ENCODE results near the gene APOBEC3A.
"Not testable (repeated sequence)": the region's sequence is repeated elsewhere in the genome, so short reads cannot be mapped to it uniquely, and the experiment has no call there.

Gene APOBEC3A

GRCh38 chr22:38960673-38961072 lies 3.3 kb downstream of the APOBEC3A start:
- not testable (repeated sequence) for DNase-seq

DNA sequence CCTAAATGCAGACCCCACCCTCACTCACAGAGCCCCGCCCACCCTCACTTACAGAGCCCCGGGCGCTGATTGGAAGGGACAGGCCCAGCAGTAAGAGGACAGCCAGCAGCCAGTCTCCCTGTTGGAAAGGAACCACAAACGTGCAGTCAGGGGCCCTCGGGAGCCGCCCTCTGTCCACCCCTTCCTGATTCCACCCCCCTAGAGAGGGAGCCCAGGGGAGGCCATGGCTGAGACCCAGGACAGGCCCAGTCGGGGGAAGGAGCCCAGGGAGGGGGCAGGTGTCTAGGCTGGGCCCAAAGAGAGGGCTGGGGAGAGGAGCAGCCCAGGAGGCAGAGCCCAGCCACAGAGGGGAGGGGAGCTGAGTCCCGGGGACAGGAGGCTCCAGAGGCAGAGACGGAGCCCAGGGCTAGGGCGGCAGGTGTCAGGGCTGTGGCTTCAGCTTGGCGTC lies 5.9 kb downstream of the APOBEC3A start:
- not testable (repeated sequence) for DNase-seq

GRCh38 chr22:38963872-38964271 lies 6.5 kb downstream of the APOBEC3A start:
- no peak for DNase-seq

DNA sequence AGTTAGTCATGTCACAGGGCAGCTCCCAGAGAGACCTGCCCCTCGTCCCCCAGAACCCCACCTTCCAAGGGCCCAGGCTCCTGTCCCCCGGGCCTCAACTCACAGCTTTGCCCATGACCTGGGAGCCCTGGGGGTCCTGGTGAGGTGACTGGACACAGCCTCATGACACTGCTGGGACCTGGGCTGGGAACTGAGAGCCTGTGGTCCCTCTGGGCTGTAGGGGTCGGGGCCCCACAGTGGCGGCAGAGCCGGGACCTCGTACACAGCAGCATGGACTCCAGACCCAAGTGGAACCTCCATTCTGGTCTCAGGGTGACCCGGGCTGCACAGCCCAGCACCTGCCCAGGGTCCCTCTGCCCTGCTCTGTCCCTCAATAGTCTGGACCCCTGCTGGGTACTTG lies 6.9 kb downstream of the APOBEC3A start:
- no peak for DNase-seq

DNA sequence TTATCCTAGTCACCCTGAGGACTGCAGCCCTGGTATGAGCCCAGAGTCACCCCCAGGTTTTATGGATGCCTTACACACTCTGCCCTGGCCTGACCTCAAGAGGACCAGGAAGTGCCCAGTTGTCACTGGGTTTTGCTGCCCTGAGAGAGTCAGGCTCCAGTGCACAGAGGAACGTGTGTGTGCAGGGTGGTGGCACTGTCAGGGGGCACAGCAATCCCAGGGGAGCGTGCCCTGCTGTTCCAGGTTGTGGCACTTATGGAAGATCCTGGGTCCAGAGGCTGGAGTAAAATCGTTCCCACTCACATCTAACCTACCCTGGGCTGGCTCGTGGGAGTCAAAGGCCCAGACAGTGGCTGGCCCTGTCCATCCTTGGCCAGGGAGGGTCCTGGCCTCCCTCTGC lies 7.6 kb downstream of the APOBEC3A start:
- no peak for DNase-seq

DNA sequence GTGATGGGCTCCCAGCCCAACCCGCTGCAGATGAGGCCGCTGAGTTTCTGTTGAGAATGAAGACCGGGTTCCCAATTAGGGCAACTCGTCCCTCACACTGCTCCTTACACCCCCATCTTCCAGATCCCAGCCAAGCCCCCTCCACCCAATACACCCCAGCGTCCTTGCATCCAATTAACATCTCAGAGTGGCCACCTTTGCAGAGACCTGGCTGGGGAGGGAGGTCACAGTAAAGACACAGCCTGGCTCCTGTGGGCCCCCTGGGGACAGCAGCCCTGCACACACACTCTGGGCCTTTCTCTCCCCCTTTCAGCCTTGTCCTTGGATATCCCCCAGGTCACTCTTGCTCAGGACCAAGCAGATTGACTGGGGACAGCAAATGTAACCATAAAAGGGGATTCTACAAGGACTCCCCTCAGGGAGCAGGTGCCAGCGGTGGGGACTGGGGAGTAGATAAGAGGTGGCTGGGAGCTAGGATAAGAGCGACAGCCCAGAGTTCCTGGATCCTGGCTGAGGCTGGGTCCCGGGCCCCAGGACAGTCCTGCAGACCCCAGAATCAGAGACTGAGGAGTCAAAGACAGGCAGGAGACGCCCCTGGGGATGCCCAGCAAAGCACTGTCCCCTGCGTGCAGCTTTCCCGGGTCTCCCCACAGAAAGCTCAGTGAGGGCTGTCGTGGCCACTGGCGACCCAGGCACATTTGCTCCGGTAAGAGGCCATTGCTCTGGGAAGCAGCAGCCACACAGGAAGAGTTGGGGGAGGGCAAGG lies 8.4 kb downstream of the APOBEC3A start:
- no peak for DNase-seq

DNA sequence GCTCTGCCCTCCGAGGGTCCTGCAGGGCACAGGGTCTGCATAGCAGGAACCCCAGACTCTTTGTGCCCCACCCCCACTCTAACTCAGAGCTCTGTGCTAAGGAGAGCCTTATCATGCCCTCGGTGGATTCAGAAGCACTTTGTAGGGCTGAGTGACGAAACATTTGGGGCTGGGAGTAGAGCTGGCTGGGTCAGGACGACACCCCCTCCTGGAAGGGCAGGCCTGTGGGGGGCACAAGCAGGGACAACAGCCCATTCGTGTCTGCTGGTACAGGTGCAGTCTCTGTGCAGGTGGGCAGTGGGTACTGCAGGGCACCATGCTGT lies 8.9 kb downstream of the APOBEC3A start:
- DNase-seq, result no peak

- no peak for DNase-seq
Observed at GRCh38 chr22:38966942-38967341, 9.5 kb downstream of the APOBEC3A start.

GRCh38 chr22:38967451-38968450 lies 10.3 kb downstream of the APOBEC3A start:
- no peak for DNase-seq

GRCh38 chr22:38968801-38969200 lies 11.4 kb downstream of the APOBEC3A start:
- DNase-seq, result no peak

DNA sequence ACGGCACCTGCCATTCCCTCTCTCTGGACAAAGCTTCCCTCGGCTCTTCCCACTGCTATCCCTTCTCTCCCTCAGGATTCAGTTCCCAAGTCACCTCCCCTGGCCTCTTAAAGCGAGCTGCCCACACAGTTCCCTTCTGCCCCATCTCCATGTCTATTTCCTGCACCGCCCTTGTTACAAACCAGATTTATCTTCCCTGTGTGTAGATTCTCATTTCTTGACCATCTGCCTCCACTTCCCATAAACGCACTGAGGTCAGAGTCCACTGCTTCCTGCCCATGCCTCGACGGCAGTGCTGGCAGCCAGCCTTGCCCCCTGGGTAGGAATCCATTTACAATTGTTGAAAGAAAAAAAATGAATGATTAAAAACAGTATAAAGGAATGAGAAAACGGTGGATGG lies 13.1 kb downstream of the APOBEC3A start:
- DNase-seq, result no peak

GRCh38 chr22:38971202-38971601 lies 13.8 kb downstream of the APOBEC3A start:
- DNase-seq, result no peak

DNA sequence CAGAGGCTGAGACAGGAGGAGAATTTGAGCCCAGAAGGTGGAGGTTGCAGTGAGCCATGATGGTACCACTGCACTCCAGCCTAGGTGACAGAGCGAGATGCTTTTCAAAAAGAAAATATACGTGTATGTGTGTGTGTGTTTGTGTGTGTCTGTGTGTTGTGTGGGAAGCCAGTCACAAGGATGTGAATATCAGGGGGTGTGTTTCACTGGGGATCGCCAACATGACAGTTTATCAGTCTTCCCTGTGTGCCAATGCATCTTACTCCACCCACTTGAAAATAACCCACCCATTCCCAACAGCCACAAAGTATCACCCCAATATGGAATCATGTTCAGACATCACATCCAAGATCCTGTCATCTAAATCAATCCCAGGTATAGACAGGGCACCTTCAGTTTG lies 14.4 kb downstream of the APOBEC3A start:
- no peak for DNase-seq

- DNase-seq, result no peak
Observed at GRCh38 chr22:38972558-38972957, 15.1 kb downstream of the APOBEC3A start.

GRCh38 chr22:38973289-38974169 lies 16.1 kb downstream of the APOBEC3A start:
- DNase-seq, result peak; percentile 40

DNA sequence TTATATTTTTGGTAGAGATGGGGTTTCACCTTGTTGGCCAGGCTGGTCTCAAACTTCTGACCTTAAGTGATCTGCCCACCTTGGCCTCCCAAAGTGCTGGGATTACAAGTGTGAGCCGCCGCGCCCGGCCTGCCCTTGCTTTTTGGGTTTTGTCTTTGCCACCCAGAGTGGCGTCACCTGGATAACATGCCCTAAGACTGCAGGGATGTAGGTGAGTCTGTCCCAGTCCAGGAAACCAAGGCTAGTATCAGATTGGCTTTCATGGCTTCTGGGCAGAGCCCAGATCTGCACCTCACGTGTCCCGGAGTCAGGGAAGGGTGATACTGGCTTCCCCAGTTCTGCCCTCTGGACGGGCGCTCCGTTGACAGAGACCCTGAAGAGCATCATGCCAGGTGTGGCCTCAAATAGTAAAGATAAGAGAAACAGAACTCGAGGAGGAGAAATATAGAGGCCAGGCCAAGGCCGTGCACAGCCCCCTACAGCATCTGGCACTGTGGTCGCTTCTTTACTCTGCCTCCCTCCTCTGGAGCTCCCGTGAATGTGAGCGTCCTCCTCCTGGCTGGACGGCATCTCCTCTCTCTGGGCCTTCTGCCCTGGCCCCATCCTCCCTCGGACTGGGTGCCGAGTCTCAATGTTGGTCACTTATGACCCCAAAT lies 16.9 kb downstream of the APOBEC3A start:
- no peak for DNase-seq

DNA sequence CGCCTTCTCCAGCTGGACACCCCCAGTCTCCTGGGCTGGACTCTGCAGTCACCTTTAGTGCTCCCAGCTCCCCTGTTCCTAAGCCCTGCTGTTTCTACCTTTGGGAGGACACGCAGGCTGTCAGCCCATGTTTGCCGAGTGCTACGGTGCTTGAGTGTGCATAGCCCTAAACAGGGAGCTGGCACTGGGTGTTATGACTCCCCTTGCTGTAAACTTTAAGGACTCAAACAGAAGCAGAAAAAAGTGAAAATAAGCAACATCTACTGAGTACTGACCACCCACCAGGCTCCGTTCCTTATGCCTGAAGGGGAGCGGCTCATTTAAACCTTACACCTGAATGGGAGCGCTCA lies 17.4 kb downstream of the APOBEC3A start:
- DNase-seq, result no peak

- DNase-seq, result not testable (repeated sequence)
Observed at GRCh38 chr22:38977289-38977688, 19.9 kb downstream of the APOBEC3A start.

- DNase-seq, result not testable (repeated sequence)
Observed at GRCh38 chr22:38980587-38980986, 23.2 kb downstream of the APOBEC3A start.

GRCh38 chr22:38981005-38981991 lies 23.9 kb downstream of the APOBEC3A start:
- DNase-seq, result no peak

Data from activated CD4-positive, alpha-beta T cell treated with anti-CD3 and anti-CD28 coated beads, Interleukin-2, amount 50 U/mL, for 1 hour (primary cell).